ENCODE results near the gene MAPK7.
A peak's percentile ranks its signal among the peaks of the same experiment; 100 is the strongest.

Gene MAPK7

DNA sequence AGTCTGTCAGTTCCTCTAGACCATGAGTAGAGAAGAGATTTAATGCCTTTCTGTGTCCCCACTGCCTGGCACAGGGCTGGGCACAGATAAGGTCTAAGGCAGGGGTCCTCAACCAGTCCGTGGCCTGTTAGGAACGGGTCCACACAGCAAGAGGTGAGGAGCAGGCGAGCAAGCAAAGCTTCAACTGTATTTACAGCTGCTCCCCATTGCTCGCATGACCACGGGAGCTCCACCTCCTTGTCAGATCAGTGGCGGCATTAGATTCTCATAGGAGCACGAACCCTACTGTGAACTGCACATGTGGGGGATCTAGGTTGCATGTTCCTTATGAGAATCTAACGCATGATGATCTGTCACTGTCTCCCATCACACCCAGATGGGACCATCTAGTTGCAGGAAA is 17.5 kb upstream of the MAPK7 start:
- in situ Hi-C loops (cut with MboI; ENCODE audit: low pct_unique_long_range_greater_than_20kb, low sequenced_read_pairs), result loop anchor here (10.0 kb wide), 2 partner anchors 54 to 84 kb away; partner anchors contain the start of gene RNF112
- no peak for DNase-seq

DNA sequence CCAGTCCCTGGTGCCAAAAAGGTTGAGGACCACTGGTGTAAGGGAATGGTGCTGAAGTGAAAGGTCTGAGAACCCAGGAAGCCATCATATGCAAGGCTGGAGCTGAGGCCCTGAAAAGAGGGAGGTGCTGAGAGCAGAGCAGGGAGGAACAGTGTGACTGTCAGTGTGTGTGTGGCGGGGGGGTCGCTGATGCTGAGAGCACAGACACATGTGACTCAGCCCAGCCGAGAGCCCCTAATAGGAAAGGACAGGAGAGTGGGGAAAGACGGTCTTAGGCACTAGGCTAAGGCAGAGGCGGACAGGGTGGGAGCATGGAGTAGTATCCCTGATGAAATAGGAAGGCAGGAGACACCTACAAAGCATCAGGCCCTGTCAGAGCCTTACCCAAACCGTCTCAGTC is 17.0 kb upstream of the MAPK7 start:
- DNase-seq, result no peak
- in situ Hi-C loops (cut with MboI; ENCODE audit: low pct_unique_long_range_greater_than_20kb, low sequenced_read_pairs), result loop anchor here (10.0 kb wide), 2 partner anchors 53 to 83 kb away; partner anchors contain the start of gene RNF112

DNA sequence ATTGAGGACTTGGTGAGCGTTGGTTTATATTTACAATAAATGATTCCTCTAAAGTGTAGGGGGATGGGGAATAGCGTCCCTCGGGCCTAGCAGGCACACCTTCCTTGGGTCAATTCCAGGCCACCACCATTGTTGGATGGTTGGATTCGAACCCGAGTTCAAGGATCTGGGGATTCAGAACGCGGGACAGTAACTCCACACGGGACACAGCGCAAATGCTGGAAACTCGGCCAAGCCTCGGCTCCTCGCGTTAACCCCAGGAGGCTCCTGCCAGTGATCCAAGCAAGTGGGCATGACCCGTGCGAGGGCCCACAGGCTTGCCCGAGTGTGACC is 16.4 kb upstream of the MAPK7 start:
- in situ Hi-C loops (cut with MboI; ENCODE audit: low pct_unique_long_range_greater_than_20kb, low sequenced_read_pairs), result loop anchor here (10.0 kb wide), 2 partner anchors 53 to 83 kb away; partner anchors contain the start of gene RNF112
- DNase-seq, result no peak

DNA sequence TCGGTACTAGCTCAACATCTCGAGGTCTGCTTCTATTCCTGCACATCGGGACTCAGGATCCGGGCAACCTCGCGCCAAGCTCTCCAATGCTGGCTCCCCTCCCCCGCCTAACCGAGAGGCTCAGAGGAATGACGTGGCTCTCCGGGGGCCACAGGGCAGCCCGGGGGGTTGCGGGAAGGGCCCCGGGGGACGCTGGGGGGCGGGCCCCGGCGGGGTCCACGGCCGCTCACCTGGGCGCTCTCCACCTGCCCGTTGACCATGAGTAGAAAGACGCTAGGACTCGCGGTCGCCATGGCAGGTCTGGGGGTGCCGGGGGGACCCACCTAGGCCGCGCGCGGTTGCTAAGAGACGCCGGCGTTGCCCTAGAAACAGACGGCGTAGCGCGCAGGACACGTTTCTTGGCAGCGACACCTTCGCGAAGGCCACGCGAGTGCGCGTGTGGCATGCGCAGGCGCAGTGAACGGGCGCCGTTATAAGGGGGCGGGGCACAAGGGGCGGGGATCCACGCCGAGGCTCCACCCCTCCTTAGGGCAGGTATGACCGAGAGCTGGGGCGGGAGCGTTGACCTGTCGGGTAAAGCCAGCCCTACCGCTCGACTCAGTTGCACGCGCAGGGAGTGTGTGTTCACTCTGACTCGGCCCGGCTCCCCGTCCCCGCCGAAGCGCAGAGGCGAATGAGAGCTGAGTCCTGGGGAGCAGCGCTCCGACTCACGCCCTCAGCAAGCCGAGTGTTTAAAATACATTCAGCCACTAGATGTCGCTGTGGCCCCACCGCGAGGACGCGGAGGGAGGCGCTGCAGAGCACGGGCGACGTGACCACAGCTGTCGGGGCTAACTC is 15.8 kb upstream of the MAPK7 start, which contains the start of gene B9D1:
Gene B9D1, minus strand, starts transcription at position 447 of the 837 bp plus-strand sequence. Its CDS starts 154 bp downstream, at position 293.
- in situ Hi-C loops (cut with MboI; ENCODE audit: low pct_unique_long_range_greater_than_20kb, low sequenced_read_pairs), result loop anchor here (10.0 kb wide), 2 partner anchors 52 to 82 kb away; partner anchors contain the start of gene RNF112
- DNase-seq, result peak; percentile 94

DNA sequence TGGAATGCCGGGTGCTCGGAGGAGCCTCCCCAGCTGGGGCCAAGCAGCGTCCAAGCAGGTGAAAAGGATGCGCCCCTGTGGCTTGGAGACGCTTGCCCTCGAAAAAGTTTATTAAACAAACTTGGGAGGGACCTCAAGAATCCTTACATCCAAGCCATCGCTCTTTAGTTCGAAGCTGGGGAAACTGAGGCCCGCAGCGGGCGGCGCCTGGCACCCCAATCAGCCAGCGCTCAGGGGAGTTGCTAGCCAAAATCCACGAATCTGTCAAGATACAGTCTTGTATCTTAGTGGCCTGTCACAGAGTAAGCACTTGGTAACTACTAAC is 15.2 kb upstream of the MAPK7 start:
- in situ Hi-C loops (cut with MboI; ENCODE audit: low pct_unique_long_range_greater_than_20kb, low sequenced_read_pairs), result loop anchor here (10.0 kb wide), 2 partner anchors 52 to 82 kb away; partner anchors contain the start of gene RNF112

DNA sequence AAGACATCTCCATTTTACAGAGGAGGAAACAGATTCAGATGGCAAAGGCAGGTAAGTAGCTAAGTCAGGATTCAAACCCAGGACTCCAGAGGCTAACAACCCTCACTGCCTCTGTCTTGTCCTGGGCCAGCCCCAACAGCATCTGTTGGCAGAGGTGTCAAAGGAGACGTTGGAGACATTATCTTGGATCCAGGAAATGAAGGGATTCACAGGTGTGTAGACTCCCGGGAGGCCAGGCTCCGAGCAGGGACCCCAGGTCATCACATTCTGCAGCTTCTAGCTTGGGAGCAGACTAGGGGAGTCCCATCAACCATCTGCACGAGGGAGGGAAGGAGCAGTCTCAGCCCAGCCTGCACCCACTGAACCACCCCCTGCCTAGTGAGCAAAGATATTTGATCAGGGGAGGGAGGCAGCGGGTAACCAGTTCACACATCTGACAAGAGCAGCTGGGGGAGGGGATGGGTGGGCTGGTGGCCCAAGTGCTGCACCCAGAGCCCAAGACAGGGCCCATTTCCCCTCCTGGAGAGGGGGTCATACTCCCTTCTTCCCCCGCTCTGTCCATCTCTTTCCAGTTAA is 14.8 kb upstream of the MAPK7 start:
- DNase-seq, result no peak
- in situ Hi-C loops (cut with MboI; ENCODE audit: low pct_unique_long_range_greater_than_20kb, low sequenced_read_pairs), result loop anchor here (10.0 kb wide), 2 partner anchors 51 to 81 kb away; partner anchors contain the start of gene RNF112

More for the DNA sequence above, 15.2 kb upstream of the MAPK7 start:
- DNase-seq, result no peak

DNA sequence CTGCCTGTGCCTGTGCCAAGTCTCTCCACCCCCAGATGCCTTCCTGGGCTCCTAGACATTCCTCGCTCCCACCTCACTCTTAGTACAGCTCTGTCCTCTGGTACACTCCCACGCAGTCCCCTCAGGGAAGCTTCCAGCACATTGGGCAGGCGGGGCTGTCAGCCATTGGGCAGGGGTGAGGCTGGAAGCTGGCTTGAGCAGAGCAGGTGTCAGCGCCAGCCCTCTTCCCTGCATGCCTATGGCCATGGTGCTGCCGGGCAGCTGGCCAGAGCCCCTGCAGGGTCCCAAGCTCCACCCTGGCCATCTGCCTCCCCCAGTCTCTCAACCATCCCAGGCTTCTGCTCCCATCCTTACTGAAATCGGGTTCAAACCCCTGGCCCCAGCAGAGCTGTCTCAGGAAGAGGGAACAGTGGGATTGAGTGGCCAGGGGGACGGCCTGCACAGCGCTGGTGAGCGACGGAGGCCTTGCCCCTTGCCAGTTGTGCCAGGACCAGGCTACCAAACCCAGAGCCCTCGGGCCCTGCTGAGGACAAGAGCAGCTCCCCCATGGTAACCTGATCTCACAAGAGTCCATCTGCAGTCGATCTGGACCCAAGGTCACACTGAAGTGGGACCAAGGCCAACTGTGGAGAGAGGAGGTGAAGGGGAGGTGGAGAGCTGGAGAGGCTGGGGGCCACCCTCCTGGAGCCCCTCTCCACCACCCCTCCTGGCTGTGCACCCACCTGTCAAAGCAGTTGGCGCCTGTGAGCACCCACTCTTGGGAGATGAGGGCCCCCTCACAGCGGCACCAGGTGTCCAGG is 13.4 kb upstream of the MAPK7 start:
- in situ Hi-C loops (cut with MboI; ENCODE audit: low pct_unique_long_range_greater_than_20kb, low sequenced_read_pairs), result loop anchor here (10.0 kb wide), 2 partner anchors 50 to 80 kb away; partner anchors contain the start of gene RNF112

DNA sequence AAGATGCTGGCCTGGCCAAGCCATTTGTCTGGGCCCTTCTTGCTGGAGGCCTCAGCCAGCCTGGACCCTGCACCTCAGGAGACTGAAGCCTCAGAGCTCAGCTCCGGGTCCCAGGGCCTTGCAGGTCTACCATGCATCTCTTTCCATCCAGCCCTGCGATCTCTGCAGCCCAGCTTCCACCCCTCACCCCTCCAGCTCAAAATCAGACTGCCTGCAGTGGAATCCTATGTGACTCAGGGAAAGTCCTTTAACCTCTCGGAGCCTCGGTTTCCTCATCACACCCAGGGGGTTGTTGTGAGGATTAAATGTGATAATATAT is 12.8 kb upstream of the MAPK7 start:
- no peak for DNase-seq
- in situ Hi-C loops (cut with MboI; ENCODE audit: low pct_unique_long_range_greater_than_20kb, low sequenced_read_pairs), result loop anchor here (10.0 kb wide), 2 partner anchors 49 to 79 kb away; partner anchors contain the start of gene RNF112

More for the DNA sequence above, 13.4 kb upstream of the MAPK7 start:
- no peak for DNase-seq

DNA sequence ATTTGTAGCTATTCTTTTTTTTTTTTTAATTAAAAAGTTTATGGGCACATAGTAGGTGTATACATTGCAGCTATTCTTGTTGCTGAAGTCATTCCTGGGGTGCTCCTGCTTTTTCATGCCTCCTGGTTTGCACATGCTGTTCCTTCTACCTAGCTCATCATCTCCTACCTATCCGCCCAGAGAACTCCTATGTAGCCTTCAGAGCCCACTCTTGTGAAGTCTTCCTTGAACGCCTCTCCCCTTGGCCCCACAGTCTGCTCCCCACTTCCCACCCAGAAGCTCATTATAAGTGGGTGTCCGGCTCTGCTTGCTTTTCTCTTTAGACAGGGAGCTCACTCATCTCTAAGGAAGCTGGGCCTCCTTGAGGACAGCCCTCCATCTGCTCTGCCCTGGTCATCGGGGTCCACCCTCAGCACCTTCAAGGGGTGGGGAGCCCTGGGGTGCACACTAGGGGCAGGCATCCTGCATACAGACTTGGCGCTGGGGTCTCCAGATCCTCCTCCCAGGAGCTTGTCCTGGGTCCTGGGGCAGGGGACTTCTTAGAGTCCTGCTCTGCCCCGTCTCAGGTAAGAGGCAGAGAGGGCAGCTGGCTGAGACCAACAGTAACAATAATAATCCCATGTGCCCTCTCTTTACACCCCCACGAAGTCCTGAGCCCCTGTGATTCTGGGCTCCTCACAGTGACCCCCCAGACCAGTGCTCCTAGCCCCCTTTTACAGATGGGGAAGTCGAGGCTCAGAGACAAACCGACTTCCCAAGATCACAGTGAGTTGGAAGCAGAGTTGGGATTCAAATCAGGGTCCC is 12.3 kb upstream of the MAPK7 start:
- no peak for DNase-seq
- in situ Hi-C loops (cut with MboI; ENCODE audit: low pct_unique_long_range_greater_than_20kb, low sequenced_read_pairs), result loop anchor here (10.0 kb wide), 2 partner anchors 49 to 79 kb away; partner anchors contain the start of gene RNF112

DNA sequence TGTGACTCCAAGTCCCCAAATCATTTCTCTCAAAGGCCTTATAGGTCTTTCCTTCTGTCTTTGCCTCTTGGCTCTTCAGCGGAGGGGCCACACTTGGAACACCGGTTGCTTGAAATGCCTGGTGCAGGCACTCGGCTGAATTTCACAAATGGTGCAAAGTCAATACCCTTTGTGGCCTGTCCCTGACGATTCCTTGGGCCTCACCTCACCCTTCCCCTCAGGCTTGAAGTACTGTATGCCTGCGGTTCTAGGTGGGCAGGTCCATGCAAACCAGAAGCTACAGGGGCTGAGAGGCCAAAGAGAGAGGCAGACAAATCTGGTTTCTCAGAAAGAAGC is 11.7 kb upstream of the MAPK7 start:
- in situ Hi-C loops (cut with MboI; ENCODE audit: low pct_unique_long_range_greater_than_20kb, low sequenced_read_pairs), result loop anchor here (10.0 kb wide), 2 partner anchors 48 to 78 kb away; partner anchors contain the start of gene RNF112
- DNase-seq, result no peak

DNA sequence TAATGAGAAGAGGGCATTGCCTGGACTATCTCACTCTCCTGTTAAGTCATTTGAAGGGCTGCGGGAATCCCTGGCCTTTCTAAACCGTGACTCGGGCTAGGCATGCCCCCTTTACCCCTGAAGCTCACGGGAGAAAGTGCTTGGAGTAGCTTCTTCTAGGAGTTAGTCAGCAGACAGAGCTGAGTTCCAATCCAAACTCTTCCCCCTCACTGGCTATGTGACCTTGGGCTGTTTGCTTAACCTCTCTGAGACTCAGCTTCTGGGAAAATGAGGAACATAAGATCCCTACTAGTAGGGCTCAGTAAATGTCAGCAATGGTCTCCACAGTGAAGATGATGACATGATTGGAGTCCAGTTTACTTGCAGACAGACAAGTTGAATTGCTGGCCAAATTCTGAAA is 10.1 kb upstream of the MAPK7 start:
- in situ Hi-C loops (cut with MboI; ENCODE audit: low pct_unique_long_range_greater_than_20kb, low sequenced_read_pairs), result loop anchor here (10.0 kb wide), 2 partner anchors 47 to 77 kb away; partner anchors contain the start of gene RNF112
- DNase-seq, result no peak

DNA sequence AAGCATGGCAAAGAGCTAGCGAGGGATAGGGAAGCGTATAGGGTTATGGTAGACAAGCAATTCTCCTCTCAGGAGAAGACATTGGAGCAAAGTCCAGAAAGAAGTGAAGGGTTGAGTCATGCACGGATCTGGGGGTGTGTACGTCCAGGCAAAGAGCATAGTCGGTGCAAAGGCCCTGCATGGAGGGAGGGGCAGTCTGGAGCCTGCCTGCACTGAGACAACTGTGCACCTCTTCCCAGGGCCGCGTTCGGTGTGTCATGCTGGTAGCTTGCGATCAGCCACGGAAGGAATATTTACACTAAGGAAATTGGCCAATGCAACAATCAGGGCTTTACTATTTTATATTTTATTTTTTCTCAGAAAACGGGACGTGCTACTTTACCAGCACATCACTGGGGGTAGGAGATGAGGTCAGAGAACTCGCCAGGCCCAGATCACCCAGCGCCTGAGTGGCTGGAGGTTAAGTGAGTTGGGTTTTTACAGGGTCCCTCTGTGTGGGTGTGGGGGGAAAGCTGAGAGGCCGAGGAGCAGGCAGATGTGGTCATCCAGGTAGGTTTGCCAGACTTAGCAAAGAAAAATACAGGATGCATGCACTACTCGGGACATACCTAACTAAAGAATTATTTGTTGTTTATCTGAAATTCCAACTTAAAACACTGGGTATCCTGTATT is 9.1 kb upstream of the MAPK7 start:
- in situ Hi-C loops (cut with MboI; ENCODE audit: low pct_unique_long_range_greater_than_20kb, low sequenced_read_pairs), result loop anchor here (10.0 kb wide), 2 partner anchors 46 to 76 kb away; partner anchors contain the start of gene RNF112
- no peak for DNase-seq

DNA sequence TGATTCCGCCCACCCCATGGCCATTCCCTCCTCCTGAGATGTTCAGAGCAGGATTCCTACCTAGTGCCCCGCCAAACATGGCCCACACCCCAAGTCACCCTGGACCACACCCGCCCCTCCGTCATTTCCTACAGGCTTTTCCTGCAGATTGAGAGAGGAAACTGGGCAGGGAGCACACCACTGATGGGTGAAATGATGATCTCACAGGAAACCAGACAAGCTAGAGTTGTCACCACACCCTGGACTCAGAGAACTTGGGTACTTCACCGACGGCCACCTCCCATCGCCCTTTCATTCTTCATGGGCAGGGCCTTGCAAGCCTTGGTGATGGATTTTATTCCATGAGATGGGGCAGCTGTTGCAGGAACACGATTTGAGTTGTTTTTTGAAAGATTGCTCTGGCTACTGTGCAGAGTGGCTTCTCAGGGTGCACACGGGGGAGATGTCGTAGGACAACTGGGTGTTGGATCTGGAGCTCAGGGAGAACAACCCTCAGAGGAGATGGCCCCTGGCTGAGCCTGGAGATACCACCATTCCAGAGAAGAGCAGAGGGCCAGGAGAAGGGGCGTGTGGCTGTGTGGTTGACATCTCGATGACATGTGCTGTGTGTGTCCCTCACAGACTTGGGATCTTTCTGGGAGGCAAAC is 8.3 kb upstream of the MAPK7 start:
- in situ Hi-C loops (cut with MboI; ENCODE audit: low pct_unique_long_range_greater_than_20kb, low sequenced_read_pairs), result loop anchor here (10.0 kb wide), 2 partner anchors 45 to 75 kb away; partner anchors contain the start of gene RNF112
- no peak for DNase-seq

DNA sequence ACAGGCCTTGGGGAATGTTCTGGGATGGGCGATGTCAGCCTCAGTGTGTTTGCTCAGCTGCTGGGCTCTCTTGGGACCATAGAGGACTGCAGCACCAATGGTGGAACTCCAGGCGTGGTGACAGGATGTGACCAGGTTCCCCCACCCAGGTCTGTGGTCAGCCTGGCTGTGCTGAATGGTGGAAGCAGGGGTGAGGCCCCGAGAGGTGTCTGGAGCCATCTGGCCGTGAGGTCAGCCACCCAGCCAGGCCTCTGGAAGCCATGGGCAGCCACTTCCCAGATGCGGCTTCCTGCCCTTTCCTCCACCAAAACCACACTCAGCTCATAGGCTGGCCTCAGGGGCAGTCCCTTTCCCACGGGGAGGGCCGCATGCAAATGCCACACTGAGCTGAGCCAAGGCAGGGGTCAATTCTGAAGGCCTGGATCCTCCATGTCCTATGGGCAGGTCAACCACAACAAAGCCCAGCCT is 7.8 kb upstream of the MAPK7 start:
- in situ Hi-C loops (cut with MboI; ENCODE audit: low pct_unique_long_range_greater_than_20kb, low sequenced_read_pairs), result no loop called here

DNA sequence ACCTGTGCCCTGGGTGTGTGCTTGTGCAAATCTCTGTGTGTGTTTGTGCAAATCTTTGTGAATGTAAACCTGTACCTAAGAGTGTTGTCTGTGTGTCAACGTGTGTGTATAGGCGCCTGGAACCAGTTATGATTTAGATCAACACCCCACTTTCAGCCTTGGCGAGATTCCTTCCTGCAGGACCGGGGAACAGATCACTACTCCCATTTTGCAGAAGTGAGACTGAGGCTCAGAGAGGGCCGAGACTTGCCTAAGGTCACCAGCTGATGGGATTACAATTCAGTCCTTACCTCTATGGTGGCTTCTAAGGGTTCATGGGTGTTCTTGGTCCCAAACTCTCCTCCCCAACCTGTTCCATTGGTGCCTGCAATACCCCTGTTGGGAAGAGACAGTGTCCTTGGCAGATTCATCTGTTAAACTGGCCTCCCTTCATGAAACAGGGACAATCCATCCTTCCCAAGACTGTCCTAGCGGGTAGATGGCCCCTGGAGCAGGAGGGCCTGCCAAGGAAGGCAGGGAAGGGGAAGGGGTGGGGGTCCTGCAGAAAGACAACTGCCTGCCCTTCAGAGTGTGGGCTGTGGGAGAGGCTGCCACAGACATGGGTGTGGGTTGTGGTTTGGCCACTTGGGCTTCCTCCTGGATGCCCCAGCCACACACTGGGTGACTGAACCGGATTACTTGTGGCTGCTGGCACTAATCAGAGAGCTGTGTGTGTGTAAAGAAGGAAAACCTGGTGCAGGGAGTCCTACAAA is 6.9 kb upstream of the MAPK7 start:
- in situ Hi-C loops (cut with MboI; ENCODE audit: low pct_unique_long_range_greater_than_20kb, low sequenced_read_pairs), result no loop called here
- peak; percentile 25 for DNase-seq

More for the DNA sequence above, 7.8 kb upstream of the MAPK7 start:
- DNase-seq, result no peak

DNA sequence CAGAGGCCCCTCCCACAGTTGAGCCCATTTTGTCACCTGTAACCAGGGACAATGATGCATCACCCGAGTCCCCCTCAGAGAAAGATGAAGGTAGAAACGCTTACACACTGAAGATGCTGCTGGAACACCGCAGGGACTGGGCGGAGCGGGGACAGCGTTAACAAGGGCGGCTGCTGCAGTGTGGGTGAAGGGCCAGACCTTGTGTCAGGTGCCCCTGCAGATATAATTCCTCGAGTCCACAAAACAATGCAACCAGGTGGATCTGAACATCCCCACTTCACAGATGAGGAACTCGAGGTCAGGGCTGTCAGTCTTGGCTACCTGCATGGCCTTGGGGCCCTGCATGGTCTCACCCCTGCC is 6.3 kb upstream of the MAPK7 start:
- no peak for DNase-seq
- in situ Hi-C loops (cut with MboI; ENCODE audit: low pct_unique_long_range_greater_than_20kb, low sequenced_read_pairs), result no loop called here

DNA sequence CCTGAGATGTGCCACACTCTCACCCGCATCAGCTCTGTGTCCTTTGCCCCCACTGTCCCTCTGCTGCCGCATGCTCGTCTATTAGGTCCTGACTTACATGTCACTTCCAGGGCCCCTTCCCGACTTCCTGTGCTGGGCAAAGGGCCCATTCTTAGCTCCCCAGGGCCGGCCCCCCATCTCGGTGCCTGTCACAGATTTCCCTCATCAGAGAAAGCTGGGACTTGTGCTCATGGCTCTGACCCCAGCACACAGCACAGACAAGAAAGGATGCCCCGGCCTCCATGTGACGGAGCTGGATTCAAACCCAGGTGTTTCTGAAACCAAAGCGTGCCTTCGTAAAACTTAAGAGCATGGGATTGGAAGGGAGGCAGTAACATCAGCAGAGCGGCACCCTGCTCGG is 5.9 kb upstream of the MAPK7 start:
- no peak for DNase-seq
- in situ Hi-C loops (cut with MboI; ENCODE audit: low pct_unique_long_range_greater_than_20kb, low sequenced_read_pairs), result no loop called here
